22Rv1 (cell line): ENCODE data around the gene MYH9.

Source experiments
- CTCF ChIP-seq: fragments of 450-650 bp; IDR thresholded peaks from 2 replicates; pipeline ENCODE4 v1.5.1; 2017; ENCODE audit warnings: mild to moderate bottlenecking
- ZFX ChIP-seq: fragments of 450-650 bp; IDR thresholded peaks from 2 replicates; pipeline ENCODE4 v1.6.1; 2017; ENCODE audit warnings: antibody characterized with exemption, borderline replicate concordance

- TF ChIP-seq CTCF (no peak), ZFX (no peak)
These were observed 24.0 kb upstream of the MYH9 start for GRCh38 chr22:36411589-36412258.
